ENCODE results near the gene TMEM95. TPM values are rescaled to one million over a fixed set of nuclear protein-coding genes. Genes with fewer than 3 reads are reported as not detected.

The TMEM95 gene
- total RNA-seq, 2 experiments from 2014 or later, result not detected

- H3K36me3 Mint-ChIP-seq, result peaks cover 31% of the 10 kb centered on the region
- no peaks in the 10 kb centered on the region for H3K9me3 Mint-ChIP-seq
- no peaks in the 10 kb centered on the region for H3K27me3 Mint-ChIP-seq
- no peak overlapping the region for H3K27ac Mint-ChIP-seq
- intact Hi-C loops (cut with micrococcal nuclease), result loop anchor here (1.0 kb wide), 1 partner anchor 12 kb away; the partner anchor contains the start of gene ACAP1
- H3K4me3 Mint-ChIP-seq, result no peak overlapping the region
- ChIA-PET CTCF (interaction anchor here (0.9 to 2.6 kb wide), 6 partner anchors 12 to 212 kb away, joined by 3 to 10 read pairs (median 4); partner anchors contain the start of gene ACAP1), POLR2A (interaction anchor here (0.8 to 5.0 kb wide), 2 partner anchors 12 to 36 kb away, joined by 4 to 34 read pairs; partner anchors contain the start of gene ACAP1)
- H3K4me1 Mint-ChIP-seq (ENCODE audit: low read depth), result peaks cover 28% of the 10 kb centered on the region
- no peak for DNase-seq
Measured at GRCh38 chr17:7348478-7349242, 6.3 kb upstream of the TMEM95 start.

GRCh38 chr17:7351665-7352502 is 3.1 kb upstream of the TMEM95 start, which contains the start of gene KCTD11:
KCTD11 (plus strand) TSS chr17:7352162.
- Mint-ChIP-seq H3K4me1 (ENCODE audit: low read depth) (peaks cover 39% of the 10 kb centered on the region), H3K27ac (peak within 1 kb of the TSS; percentile 68), H3K27me3 (no peaks in the 10 kb centered on the region), H3K36me3 (peaks cover 24% of the 10 kb centered on the region), H3K9me3 (no peaks in the 10 kb centered on the region), H3K4me3 (peak within 1 kb of the TSS; percentile 74)
- ChIA-PET POLR2A (interaction anchor here (0.9 to 5.0 kb wide), 3 partner anchors 16 to 132 kb away, joined by 3 to 34 read pairs (median 4); partner anchors contain the start of genes ACAP1 and POLR2A), CTCF (interaction anchor here (0.6 to 2.0 kb wide), 4 partner anchors 15 to 232 kb away, joined by 3 to 11 read pairs (median 4); partner anchors contain the start of genes ACAP1 and MPDU1)
- intact Hi-C loops (cut with micrococcal nuclease), result loop anchor here (1.0 to 5.0 kb wide), 6 partner anchors 23 to 130 kb away; partner anchors contain the start of genes GPS2, NEURL4, POLR2A and SLC35G6
- peak; percentile 87 for DNase-seq

DNA sequence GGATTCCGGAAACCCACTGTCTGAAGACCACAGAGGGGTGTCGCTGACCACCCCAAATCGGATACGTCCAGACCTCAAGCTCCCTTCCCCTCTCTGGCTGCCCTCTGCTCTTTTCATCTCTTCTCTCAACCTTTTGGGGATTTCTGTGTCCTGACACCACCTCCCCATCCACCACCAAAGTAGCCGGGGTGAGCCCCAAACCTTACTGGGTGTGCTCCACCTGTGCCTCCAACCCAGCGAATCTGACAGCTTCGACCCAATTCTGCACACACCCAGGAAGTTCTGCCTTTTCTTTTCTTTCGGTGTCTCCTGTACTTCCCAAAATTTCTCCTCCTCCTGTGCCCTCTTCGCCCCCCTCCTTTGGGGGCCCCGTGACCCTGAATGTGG is 2.5 kb upstream of the TMEM95 start:
- Mint-ChIP-seq H3K36me3 (peaks cover 19% of the 10 kb centered on the region), H3K4me3 (peak overlapping the region; percentile 74), H3K4me1 (ENCODE audit: low read depth) (peaks cover 39% of the 10 kb centered on the region), H3K9me3 (no peaks in the 10 kb centered on the region), H3K27ac (peak overlapping the region; percentile 65), H3K27me3 (no peaks in the 10 kb centered on the region)
- intact Hi-C loops (cut with micrococcal nuclease), result loop anchor here (1.0 to 5.0 kb wide), 3 partner anchors 72 to 130 kb away; partner anchors contain the start of genes POLR2A and SLC35G6
- ChIA-PET CTCF (interaction anchor here (2.0 kb wide), 1 partner anchor 231 kb away, joined by 4 read pairs; the partner anchor contains the start of gene MPDU1), POLR2A (no interaction called here)
- DNase-seq, result no peak

DNA sequence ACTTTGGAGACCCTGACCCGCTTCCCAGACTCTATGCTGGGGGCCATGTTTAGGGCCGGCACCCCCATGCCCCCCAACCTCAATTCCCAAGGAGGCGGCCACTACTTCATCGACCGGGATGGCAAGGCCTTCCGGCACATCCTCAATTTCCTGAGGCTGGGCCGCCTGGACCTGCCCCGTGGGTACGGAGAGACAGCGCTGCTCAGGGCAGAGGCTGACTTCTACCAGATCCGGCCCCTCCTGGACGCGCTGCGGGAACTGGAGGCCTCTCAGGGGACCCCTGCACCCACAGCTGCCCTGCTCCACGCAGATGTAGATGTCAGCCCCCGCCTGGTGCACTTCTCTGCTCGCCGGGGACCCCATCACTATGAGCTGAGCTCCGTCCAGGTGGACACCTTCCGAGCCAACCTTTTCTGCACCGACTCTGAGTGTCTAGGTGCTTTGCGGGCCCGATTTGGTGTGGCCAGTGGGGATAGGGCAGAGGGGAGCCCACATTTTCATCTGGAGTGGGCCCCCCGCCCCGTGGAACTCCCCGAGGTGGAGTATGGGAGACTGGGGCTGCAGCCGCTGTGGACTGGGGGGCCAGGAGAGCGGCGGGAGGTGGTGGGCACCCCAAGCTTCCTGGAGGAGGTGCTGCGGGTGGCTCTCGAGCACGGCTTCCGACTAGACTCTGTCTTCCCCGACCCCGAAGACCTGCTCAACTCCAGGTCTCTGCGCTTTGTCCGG is 1.9 kb upstream of the TMEM95 start:
- intact Hi-C loops (cut with micrococcal nuclease), result loop anchor here (1.0 to 5.0 kb wide), 3 partner anchors 73 to 129 kb away; partner anchors contain the start of genes POLR2A and SLC35G6
- Mint-ChIP-seq H3K4me1 (ENCODE audit: low read depth) (peaks cover 39% of the 10 kb centered on the region), H3K27me3 (no peaks in the 10 kb centered on the region), H3K9me3 (no peaks in the 10 kb centered on the region), H3K27ac (peak overlapping the region; percentile 65), H3K36me3 (peaks cover 19% of the 10 kb centered on the region), H3K4me3 (peak overlapping the region; percentile 74)
- ChIA-PET CTCF (interaction anchor here (0.8 to 4.0 kb wide), 4 partner anchors 9 to 231 kb away, joined by 3 to 71 read pairs (median 4); partner anchors contain the start of genes MPDU1 and TMEM102), POLR2A (interaction anchor here (1.2 kb wide), 1 partner anchor 51 kb away, joined by 3 read pairs; the partner anchor contains the start of gene TMEM256)
- DNase-seq, result no peak

DNA sequence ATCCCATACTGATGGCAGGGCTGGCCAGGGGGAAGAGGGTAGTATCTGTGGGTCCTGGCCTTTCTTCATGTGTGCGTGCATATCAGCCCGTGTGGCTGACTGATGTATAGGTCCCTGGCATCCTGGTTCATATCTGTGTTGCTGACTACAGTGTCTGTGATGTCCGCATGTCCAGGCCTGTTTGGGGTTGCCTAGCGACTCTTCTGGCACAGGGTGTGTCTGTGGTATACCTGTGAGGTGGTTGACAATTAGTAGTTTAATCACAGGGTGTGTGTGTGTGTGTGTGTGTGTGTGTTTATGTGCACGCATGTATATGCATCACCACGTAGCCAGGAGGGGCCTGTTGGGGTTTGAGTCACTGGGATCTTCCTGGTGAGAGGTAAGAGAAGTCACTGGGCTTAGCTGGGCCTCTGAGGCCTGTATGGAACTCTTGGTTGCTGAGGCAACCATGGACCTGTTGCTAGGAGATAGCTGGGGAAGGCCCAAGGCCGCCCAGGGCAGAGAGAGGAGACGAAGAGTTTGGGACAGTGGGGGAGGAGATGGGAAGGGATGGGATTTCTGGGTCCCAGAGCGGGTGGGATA is 603 bp upstream of the TMEM95 start:
- Mint-ChIP-seq H3K27me3 (no peaks in the 10 kb centered on the region), H3K27ac (no peak overlapping the region), H3K4me3 (no peak overlapping the region), H3K9me3 (no peaks in the 10 kb centered on the region), H3K36me3 (peaks cover 19% of the 10 kb centered on the region), H3K4me1 (ENCODE audit: low read depth) (peaks cover 39% of the 10 kb centered on the region)
- intact Hi-C loops (cut with micrococcal nuclease), result loop anchor here (5.0 kb wide), 2 partner anchors 103 to 128 kb away; partner anchors contain the start of genes POLR2A and SLC35G6
- ChIA-PET POLR2A (interaction anchor here (1.0 to 2.1 kb wide), 3 partner anchors 18 to 83 kb away, joined by 3 to 7 read pairs (median 3); partner anchors contain the start of genes ACAP1 and TMEM256), CTCF (interaction anchor here (0.8 to 4.0 kb wide), 7 partner anchors 8 to 160 kb away, joined by 3 to 71 read pairs (median 3); partner anchors contain the start of gene TMEM102)
- DNase-seq, result peak; percentile 70

GRCh38 chr17:7355573-7355972 is 617 bp downstream of the TMEM95 start:
- H3K27me3 Mint-ChIP-seq, result no peaks in the 10 kb centered on the region
- H3K36me3 Mint-ChIP-seq, result peaks cover 11% of the 10 kb centered on the region
- H3K4me3 Mint-ChIP-seq, result no peak overlapping the region

DNA sequence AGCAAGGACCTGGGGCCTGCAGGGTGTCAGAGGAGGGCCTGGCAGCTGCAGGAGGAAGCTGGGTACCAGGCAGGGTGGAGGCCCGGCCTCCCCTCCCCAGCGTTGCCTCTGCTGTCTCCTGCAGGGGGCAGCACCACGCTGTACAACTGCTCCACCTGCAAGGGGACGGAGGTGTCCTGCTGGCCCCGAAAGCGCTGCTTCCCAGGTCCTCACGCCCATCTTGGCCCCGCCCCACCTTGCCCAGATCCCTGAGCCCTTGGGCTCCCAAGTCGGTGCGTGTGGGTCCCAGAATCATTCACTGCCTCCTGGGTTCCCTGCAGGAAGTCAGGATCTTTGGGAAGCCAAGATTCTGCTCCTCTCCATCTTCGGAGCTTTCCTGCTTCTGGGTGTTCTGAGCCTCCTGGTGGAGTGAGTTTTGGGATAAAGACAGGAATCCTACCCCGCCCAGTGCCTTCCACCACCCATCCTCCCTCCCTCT is 1.2 kb downstream of the TMEM95 start:
- Mint-ChIP-seq H3K4me1 (ENCODE audit: low read depth) (peaks cover 24% of the 10 kb centered on the region), H3K9me3 (no peaks in the 10 kb centered on the region), H3K27me3 (no peaks in the 10 kb centered on the region), H3K4me3 (no peak overlapping the region), H3K27ac (no peak overlapping the region), H3K36me3 (peaks cover 8% of the 10 kb centered on the region)
- ChIA-PET CTCF (interaction anchor here (0.6 to 4.0 kb wide), 58 partner anchors 10 to 332 kb away, joined by 3 to 71 read pairs (median 4); partner anchors contain the start of genes ACAP1, CHRNB1, FGF11 and GPS2), POLR2A (interaction anchor here (0.7 to 1.1 kb wide), 4 partner anchors 19 to 331 kb away, joined by 3 to 4 read pairs (median 4); partner anchors contain the start of gene TP53)
- DNase-seq, result peak; percentile 92
- intact Hi-C loops (cut with micrococcal nuclease), result loop anchor here (2.0 kb wide), 2 partner anchors 79 to 205 kb away; partner anchors contain the start of genes SENP3 and TMEM102

More at GRCh38 chr17:7355573-7355972, 617 bp downstream of the TMEM95 start:
- intact Hi-C loops (cut with micrococcal nuclease), result no loop called here
- CTCF ChIA-PET, result interaction anchor here (0.6 to 4.0 kb wide), 56 partner anchors 9 to 333 kb away, joined by 3 to 71 read pairs (median 4); partner anchors contain the start of genes ACAP1, FGF11, GPS2 and MPDU1
- POLR2A ChIA-PET, result interaction anchor here (0.7 to 2.1 kb wide), 5 partner anchors 18 to 331 kb away, joined by 3 to 7 read pairs (median 4); partner anchors contain the start of genes ACAP1 and TP53
- DNase-seq, result no peak
- Mint-ChIP-seq H3K4me1 (ENCODE audit: low read depth) (peaks cover 29% of the 10 kb centered on the region), H3K9me3 (no peaks in the 10 kb centered on the region), H3K27ac (no peak overlapping the region)

GRCh38 chr17:7356756-7357155 is 1.8 kb downstream of the TMEM95 start:
- DNase-seq, result no peak
- intact Hi-C loops (cut with micrococcal nuclease), result loop anchor here (2.0 kb wide), 2 partner anchors 78 to 204 kb away; partner anchors contain the start of genes SENP3 and TMEM102
- Mint-ChIP-seq H3K27ac (no peak overlapping the region), H3K9me3 (no peaks in the 10 kb centered on the region), H3K27me3 (no peaks in the 10 kb centered on the region), H3K4me3 (no peak overlapping the region), H3K36me3 (peaks cover 5% of the 10 kb centered on the region), H3K4me1 (ENCODE audit: low read depth) (peaks cover 21% of the 10 kb centered on the region)
- ChIA-PET POLR2A (no interaction called here), CTCF (interaction anchor here (1.0 to 4.0 kb wide), 19 partner anchors 11 to 238 kb away, joined by 3 to 71 read pairs (median 7); partner anchors contain the start of genes ACAP1, CHRNB1, FGF11 and NEURL4)

DNA sequence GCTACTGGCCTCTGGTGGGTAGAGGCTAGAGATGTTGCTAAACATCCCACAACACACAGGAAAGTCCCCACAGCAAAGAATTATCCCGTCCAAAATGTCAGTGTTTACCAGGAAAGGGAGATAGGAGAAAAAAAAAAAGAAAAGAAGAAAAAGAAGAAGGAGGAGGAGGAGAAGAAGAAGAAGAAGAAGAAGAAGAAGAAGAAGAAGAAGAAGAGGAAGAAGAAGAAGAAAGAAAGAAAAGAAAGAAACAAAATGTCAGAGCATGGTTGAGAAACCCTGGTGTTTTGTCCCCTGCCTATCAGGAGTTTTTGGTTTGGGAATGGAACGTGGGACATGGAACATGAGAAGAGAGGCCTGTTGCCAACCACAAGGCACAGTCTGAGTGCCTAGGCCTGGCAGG is 2.4 kb downstream of the TMEM95 start:
- POLR2A ChIA-PET, result no interaction called here
- Mint-ChIP-seq H3K27me3 (no peaks in the 10 kb centered on the region), H3K4me1 (ENCODE audit: low read depth) (peaks cover 19% of the 10 kb centered on the region), H3K9me3 (no peaks in the 10 kb centered on the region), H3K4me3 (no peak overlapping the region), H3K27ac (no peak overlapping the region), H3K36me3 (peaks cover 4% of the 10 kb centered on the region)
- CTCF ChIA-PET, result interaction anchor here (0.7 to 3.6 kb wide), 4 partner anchors 56 to 157 kb away, joined by 3 to 19 read pairs (median 4); partner anchors contain the start of genes ELP5 and SPEM2
- DNase-seq, result no peak
- intact Hi-C loops (cut with micrococcal nuclease), result loop anchor here (2.0 kb wide), 2 partner anchors 77 to 203 kb away; partner anchors contain the start of genes SENP3 and TMEM102

DNA sequence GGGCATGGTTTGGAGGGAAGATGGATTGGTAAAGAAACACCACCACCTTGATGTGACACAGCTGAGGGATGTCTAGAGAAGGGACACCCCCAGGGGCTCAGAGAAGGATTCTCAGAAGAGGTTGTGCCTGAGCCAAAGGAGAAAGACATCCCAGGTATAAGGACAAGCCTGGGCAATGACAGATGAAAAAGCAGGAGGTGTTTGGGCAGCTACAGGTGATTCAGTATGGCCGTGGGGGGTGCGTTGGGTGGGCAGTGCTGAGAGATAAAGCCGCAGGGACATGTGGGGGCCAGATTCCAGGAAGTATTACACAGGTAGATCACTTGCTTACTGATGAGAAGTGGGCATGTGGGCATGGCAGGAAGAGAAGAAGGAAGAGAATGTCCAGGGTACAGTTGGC is 7.0 kb downstream of the TMEM95 start:
- Mint-ChIP-seq H3K9me3 (no peaks in the 10 kb centered on the region), H3K4me3 (no peak overlapping the region), H3K4me1 (ENCODE audit: low read depth) (no peaks in the 10 kb centered on the region), H3K36me3 (no peaks in the 10 kb centered on the region), H3K27ac (no peak overlapping the region), H3K27me3 (no peaks in the 10 kb centered on the region)
- no peak for DNase-seq
- intact Hi-C loops (cut with micrococcal nuclease), result no loop called here
- ChIA-PET CTCF (interaction anchor here (0.6 to 1.4 kb wide), 4 partner anchors 8 to 161 kb away, joined by 3 read pairs; no protein-coding TSS in a partner anchor), POLR2A (no interaction called here)
